H54 (cell line): ENCODE data around the gene CPA1.
A peak's percentile ranks its signal among the peaks of the same experiment; 100 is the strongest.

Source experiments
- DNase-seq: peaks from one replicate; pipeline ENCODE4 v3.0.0; 2011; ENCODE audit warnings: low spot score, mixed read lengths; ENCODE audit not compliant: insufficient read length
- FAIRE-seq: peaks from 3 replicates; lab custom pipeline; 2011; peaks lifted over from hg19 to GRCh38; lab: Jason Lieb, UNC
- POLR2A ChIP-seq: IDR thresholded peaks from 2 replicates; pipeline ENCODE4 v1.6.1; 2011; ENCODE audit warnings: low read depth, mild to moderate bottlenecking, low read length

The CPA1 gene

DNA sequence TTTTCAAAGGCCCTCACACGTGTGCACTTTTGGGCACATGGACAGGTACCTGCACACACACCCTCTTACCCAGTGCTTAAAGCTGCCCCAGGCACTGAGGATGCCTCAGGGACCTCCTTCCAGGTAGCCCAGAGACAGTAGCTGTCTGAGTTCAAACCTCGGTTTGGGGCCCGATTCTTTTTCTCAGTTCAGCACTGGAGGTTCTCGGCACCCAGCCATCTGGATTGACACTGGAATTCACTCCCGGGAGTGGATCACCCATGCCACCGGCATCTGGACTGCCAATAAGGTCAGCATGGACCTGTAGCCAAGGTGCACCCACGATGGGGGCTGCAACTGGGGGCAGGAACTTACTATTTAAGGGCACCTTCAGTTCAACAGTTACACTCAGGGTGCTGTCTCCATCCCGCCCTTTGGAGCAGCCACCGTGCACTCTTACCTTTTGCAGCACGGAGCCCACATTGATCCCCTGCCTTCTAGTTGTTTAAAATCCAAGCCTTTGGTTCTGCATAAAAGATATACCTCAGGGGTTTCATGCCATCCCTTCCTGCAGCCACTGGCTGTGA lies 18.0 kb upstream of the CPA1 start:
- no peak for FAIRE-seq
- DNase-seq = no peak
- no peak for TF ChIP-seq POLR2A

DNA sequence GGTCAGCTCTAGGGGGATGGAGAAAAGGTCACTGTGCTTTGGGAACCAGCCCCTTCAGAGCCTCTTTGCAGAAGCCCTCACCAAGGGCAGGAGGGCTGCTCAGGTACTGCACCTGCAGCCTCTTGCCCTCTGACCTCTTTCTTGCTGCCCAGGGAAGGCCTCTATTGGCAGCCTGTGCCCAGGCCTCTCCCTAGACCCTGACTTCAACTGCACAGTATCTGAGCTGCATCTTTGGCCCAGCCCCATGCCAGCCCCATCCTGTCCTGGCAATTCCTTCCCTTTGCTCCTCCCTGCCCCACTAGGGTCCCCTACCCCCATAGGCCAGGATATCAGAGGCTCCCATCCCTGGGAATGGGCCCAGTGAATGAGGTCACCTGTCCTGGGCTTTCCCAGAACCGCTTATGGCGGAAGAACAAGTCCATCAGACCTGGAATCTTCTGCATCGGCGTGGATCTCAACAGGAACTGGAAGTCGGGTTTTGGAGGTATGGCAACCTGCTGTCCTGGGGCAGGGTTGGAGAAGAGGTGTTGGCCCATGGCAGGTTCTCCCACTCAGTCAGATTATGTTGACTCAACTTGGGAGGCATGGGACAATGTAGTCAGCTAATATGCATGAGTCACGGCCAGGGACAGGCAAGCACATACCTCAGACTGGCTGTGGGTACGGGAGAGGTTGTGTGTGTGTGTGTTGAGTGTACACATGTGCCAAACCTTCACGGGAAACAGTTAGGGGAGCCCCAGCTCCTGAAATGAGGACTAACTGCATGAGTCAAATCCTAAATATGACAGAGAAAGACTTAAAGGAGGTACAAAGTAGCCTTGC lies 17.1 kb upstream of the CPA1 start:
- DNase-seq = peak; percentile 77
- no peak for TF ChIP-seq POLR2A
- FAIRE-seq = peak; percentile 82

DNA sequence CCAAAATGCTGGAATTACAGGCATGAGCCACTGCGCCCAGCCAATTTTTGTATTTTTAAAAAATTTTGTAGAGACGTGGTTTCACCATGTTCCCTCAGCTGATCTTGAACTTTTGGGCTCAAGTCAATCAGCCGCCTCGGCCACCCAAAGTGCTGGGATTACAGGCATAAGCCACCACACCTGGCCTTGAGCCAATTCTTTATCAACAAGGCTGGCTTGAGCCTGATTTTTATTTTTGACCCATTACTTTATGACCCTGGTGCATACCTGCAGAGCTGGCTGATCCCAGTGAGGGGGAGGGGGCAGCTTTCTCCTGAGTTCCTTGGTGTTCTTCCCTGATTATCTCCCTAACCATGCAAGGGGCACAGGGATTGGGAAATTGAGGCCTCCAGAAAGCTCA lies 15.8 kb upstream of the CPA1 start:
- DNase-seq (no peak), FAIRE-seq (no peak)
- no peak for TF ChIP-seq POLR2A

DNA sequence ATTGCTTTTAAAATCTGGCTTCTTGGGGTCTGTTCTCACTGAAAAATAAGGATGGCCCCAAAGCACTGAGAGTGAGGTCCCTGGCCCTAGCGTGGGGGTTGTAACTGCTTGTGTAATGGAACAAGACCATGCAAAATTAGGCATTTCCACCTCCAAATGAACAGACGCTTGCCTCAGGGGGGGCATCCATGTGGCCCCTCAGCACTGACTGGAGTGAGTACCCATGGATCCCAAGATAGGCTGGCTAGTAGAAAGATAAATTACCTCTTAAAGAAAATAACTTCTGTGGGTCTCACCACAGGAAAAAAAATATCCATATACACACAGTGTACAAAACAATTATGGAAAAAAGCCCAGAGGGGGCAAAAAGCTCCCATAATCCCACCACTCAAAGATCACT lies 15.2 kb upstream of the CPA1 start:
- DNase-seq = no peak
- FAIRE-seq = no peak
- TF ChIP-seq POLR2A = no peak

DNA sequence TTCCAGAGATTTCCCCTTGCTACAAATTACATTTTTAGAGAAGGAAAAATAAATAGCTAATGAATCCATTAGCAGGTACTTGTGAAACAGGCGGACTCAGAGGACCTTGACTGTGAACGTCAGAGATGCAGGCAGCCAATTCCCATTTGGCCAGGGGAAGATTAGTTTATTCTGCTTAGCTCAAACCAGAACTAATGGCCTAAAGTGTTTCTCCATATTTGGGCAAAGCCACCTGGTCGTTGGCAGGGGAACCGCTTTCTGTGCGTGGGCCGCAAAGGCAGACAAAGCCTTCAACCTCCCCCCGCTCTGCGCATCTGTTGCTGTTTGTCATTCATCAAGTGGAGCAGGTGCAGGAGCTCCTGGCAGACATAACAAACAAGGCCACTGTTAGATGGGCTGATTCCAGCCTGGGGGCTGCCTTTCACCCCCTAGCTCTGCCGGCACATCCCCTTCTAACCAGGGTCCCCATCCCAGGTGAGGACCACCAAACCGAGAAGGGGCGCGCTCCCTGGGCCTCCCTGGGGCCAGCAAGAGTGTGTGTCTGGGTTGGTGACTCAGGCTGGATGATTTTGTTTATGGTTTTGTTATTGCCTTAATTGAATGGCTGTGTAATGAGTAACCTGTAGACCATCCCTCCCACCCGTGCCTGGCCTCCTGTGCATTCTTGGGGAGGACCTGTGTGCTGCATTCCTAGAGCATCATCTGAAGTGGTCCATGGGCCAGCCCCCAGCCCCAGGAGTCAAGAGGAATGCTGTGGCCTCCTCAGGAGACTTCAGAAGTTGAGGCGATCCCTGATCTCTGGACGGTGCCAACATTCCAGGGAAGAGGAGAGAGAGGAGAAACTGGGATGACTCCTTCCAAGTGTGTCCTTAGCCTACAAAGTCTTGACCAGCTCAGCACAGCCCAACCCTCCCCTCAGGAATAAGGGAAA lies 14.5 kb upstream of the CPA1 start:
- no peak for FAIRE-seq
- DNase-seq = no peak
- TF ChIP-seq POLR2A = no peak

DNA sequence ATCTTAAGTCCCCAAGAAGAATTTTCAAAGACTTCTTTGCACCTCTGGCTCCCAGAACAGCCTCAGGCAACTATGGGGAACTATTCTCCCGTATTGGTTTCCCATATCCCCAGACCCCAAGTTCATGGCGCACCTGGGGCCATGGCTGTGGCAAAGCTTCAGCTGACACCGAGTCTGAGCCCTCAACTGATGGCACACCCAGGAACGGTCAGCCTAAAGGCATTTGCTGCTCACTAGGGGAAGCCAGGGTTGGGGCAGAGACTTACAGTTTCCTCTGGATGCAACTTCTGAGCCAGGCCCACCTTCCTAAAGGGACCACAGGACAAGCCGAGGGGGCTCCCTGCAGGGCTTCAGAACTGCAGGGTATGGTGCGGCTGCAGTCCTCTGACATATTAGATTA lies 13.7 kb upstream of the CPA1 start:
- no peak for TF ChIP-seq POLR2A
- FAIRE-seq = no peak
- no peak for DNase-seq

DNA sequence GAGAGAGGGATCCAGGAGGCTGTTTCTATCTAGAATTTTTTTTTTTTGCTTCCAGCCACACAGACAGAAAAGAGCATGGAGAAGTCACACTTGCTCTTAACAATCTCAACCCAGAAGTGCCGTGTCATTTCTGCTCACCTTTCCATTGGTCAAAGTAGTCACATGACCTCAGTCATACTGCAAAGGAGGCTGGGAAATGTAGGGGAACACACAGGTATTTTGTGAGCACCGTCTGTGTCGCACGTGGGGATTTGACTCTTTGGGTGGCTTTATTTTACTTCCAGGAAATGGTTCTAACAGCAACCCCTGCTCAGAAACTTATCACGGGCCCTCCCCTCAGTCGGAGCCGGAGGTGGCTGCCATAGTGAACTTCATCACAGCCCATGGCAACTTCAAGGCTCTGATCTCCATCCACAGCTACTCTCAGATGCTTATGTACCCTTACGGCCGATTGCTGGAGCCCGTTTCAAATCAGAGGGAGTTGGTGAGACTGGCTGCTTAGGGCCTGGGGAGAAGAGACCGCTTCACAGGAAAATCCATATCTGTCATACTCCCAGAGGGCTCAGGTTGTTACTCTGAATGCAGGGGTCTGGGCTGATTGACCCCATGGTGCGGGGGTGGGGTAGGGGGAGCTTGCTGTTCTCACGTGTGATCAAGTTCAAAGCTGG lies 13.1 kb upstream of the CPA1 start:
- no peak for DNase-seq
- no peak for TF ChIP-seq POLR2A
- no peak for FAIRE-seq

DNA sequence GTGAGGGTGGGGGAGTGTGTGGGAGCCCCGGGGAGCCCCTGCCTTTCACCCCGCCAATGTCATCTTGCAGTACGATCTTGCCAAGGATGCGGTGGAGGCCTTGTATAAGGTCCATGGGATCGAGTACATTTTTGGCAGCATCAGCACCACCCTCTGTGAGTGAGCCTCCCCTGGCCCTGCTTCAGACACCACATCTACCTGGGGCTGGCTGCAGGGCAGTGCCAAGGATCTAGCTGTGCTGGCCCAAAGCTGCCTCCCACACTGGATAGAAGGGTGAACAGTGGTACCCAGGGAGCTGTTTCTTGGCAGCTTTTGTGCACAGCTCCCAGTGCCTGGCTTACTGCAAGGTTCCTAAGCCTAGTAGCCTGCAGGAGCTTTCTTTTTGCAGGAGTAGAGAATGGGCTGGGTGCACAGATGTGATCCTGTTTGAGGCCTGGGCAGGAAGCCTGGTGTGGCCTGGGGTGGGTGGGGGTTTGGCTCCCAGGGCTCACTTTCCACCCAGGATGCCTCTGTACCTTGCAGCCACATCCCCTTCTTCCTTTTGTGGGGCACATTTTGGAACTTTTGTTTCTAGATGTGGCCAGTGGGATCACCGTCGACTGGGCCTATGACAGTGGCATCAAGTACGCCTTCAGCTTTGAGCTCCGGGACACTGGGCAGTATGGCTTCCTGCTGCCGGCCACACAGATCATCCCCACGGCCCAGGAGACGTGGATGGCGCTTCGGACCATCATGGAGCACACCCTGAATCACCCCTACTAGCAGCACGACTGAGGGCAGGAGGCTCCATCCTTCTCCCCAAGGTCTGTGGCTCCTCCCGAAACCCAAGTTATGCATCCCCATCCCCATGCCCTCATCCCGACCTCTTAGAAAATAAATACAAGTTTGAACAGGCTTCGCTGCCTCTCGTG lies 12.2 kb upstream of the CPA1 start:
- no peak for FAIRE-seq
- TF ChIP-seq POLR2A = no peak
- no peak for DNase-seq

DNA sequence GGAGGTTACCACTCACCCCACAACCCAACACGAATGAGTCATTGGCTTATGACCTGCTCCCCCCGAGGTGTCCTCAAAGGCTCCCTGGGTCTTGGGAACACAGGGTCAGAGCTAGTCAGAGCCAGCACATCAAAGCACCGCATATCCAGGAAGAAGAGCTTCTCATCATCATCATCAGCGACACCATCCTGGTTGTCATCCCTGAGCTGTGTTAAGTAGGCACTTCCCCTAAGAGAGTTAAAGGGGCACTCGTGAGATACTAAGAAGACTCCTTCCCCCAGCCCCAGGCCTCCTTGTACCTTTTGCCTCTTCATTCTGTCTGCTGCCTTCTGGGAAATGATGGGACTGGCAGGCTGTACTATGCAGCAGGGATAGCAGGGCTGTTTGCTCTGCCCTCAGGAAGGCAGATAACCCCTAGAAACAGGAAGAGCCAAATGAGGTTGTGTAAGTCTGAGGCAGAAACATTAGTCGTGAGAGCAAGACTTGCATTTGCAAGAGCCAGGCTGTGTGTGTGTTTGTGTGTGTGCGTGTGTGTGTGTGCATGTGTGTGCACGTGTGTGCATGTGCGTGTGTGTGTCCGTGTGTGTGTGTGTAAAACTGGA lies 11.1 kb upstream of the CPA1 start:
- DNase-seq = no peak
- no peak for FAIRE-seq

DNA sequence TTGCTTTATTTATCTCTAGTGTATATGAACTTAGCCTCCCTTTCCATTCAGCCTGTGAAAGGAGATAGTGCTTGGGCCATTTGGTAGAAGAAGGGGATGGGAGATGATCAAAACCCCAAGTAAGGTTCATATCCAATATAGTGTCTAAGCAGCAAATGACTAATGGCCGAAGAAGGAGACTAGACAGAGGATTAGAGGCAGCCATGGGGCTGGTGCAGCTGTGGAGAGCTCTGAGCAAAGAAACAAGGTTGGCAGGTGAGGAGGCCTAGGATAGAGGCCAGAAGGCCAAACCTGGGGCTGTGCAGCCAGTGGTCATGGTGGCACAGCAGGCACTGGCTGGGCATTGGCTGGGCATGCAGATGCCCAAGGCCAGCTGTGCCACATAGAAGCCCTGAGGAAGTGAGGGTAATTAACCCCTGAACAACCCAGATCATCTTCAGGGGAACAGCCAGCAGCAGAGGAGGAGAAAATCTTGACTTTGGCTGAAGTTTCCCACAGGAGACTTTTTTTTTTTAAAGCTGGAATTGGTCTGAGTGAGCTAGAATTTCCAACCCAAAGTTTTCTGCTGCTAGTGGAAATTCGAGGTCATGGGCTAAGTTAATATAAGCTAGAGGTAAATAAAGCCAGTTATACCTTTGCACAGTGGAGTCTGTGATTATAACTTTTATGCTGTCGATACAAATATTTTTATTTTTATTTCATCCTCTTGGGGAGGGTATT lies 10.3 kb upstream of the CPA1 start:
- DNase-seq (no peak), FAIRE-seq (no peak)
- no peak for TF ChIP-seq POLR2A

More for the DNA sequence above, 11.1 kb upstream of the CPA1 start:
- no peak for TF ChIP-seq POLR2A

DNA sequence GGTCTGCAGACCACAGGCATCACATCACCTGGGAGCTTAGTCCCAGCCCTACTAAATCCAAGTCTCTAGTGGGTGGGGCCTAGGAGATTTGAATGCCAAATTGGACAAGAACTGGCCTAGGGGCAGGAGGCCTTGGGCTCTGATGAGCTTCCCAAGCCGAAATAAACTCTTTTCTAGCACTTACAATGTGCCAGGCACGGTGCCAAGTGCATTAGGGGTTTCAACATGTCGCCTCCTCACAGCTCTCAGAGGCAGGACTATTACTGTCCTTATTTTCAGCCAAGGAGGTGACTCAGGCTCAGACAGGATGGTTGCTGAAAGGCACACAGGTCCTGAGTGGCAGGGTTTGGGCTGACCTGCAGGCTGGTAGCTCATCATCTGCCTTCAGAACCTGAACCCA lies 9.2 kb upstream of the CPA1 start:
- DNase-seq (no peak), FAIRE-seq (no peak)

More for the DNA sequence above, 9.2 kb upstream of the CPA1 start:
- TF ChIP-seq POLR2A = no peak
